ENCODE data around the gene FOXL1. TPM values are rescaled to one million over a fixed set of nuclear protein-coding genes. Genes with fewer than 3 reads are reported as not detected.

Gene FOXL1
- total RNA-seq, 1 donor from 2014 or later: 0.81 TPM

DNA sequence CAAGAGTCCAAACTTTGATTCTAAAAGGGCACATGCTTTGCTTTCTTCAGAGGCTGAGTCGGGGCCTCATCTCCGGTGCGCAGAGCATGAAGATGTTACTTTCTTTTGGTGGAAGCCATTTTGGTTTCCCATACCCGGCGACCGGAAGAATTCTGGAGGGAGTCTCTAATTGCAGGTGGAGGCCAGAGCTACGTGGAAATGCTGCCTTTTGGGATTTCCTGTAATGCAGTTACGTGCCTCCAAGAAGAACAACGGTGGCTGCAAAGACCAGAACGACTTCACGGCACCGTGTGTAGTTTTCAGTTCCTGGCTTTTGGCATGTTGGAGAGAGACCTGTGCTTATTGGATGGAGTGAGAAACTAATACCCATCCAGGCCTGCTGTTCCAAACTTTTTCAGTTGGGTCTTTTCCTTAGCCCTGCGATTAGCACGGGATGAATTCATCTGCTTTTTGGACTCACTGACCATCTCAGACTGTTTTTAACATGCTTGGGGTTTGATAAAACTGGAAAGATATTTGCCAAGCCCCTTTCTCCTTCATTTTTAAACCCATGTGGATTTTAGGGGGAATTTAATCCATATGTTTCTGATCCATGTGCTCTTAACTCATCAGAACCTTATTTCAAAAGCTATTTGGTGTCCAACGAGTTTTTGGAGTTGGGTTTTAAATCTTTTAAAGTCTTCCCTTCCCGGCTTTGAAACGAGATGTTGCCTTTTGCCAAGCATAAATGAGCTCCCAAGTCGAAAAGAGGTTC, 19.0 kb downstream of the FOXL1 start:
- H3K27ac ChIP-seq: no peak overlapping the region
- no peaks in the 10 kb centered on the region for H3K9me3 ChIP-seq
- no peak for ATAC-seq
- DNase-seq: no peak
- no peaks in the 10 kb centered on the region for H3K4me1 ChIP-seq
- intact Hi-C loops (cut with DNase I): no loop called here
- H3K36me3 ChIP-seq: no peaks in the 10 kb centered on the region
- TF ChIP-seq, protein P1, sequence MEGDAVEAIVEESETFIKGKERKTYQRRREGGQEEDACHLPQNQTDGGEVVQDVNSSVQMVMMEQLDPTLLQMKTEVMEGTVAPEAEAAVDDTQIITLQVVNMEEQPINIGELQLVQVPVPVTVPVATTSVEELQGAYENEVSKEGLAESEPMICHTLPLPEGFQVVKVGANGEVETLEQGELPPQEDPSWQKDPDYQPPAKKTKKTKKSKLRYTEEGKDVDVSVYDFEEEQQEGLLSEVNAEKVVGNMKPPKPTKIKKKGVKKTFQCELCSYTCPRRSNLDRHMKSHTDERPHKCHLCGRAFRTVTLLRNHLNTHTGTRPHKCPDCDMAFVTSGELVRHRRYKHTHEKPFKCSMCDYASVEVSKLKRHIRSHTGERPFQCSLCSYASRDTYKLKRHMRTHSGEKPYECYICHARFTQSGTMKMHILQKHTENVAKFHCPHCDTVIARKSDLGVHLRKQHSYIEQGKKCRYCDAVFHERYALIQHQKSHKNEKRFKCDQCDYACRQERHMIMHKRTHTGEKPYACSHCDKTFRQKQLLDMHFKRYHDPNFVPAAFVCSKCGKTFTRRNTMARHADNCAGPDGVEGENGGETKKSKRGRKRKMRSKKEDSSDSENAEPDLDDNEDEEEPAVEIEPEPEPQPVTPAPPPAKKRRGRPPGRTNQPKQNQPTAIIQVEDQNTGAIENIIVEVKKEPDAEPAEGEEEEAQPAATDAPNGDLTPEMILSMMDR (IDR thresholded peaks at IDR 0.05): no peak
- peaks cover 27% of the 10 kb centered on the region for H3K27me3 ChIP-seq
- H3K4me3 ChIP-seq: no peak overlapping the region

DNA sequence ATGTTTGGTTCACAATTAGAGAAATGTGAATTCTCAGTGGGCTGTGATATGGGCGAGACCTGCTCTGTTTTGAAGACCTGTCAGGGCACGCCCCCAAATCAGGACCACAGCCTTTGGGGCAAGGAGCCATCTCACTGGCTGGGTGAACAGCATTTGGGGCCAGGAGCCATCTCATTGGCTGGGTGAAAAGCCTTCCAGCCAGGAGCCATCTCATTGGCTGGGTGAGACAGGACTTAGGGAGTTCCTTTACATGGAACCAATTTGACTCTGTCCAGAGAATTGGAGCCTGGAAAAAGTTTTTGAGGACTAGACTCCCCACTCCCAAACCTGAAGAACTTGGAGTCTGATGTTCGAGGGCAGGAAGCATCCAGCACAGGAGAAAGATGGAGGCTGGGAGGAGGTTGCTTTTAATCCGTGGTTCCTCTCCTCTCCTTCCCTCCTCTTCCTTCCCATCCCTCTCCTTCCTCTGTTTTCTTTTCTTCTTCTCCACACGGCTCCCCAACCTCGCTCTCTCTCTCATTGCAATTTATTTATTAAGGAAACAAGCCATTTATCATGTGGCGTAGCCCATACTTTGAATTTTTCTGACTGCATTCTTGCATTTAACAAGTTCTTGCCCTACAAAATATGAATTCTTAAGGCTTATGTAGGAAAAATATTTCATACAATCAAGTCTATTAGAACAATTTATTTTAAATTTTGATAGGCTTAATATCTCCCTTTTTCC, 19.7 kb downstream of the FOXL1 start:
- DNase-seq (no peak), ATAC-seq (no peak)
- peaks cover 19% of the 10 kb centered on the region for H3K27me3 ChIP-seq

GRCh38 chr16:86598607-86599565, 20.5 kb downstream of the FOXL1 start:
- no peaks in the 10 kb centered on the region for H3K9me3 ChIP-seq
- peaks cover 11% of the 10 kb centered on the region for H3K27me3 ChIP-seq
- ATAC-seq (no peak), DNase-seq (no peak)
- no peaks in the 10 kb centered on the region for H3K36me3 ChIP-seq
- no peak overlapping the region for H3K4me3 ChIP-seq
- TF ChIP-seq, protein P1 (IDR thresholded peaks at IDR 0.05): no peak
- H3K27ac ChIP-seq: no peak overlapping the region
- intact Hi-C loops (cut with DNase I): no loop called here
- H3K4me1 ChIP-seq: no peaks in the 10 kb centered on the region

More for the DNA sequence above, 19.7 kb downstream of the FOXL1 start:
- intact Hi-C loops (cut with DNase I): no loop called here
- Histone ChIP-seq H3K27ac (no peak overlapping the region), H3K9me3 (no peaks in the 10 kb centered on the region), H3K4me3 (no peak overlapping the region), H3K36me3 (no peaks in the 10 kb centered on the region), H3K4me1 (no peaks in the 10 kb centered on the region)
- TF ChIP-seq, protein P1 (IDR thresholded peaks at IDR 0.05): no peak

DNA sequence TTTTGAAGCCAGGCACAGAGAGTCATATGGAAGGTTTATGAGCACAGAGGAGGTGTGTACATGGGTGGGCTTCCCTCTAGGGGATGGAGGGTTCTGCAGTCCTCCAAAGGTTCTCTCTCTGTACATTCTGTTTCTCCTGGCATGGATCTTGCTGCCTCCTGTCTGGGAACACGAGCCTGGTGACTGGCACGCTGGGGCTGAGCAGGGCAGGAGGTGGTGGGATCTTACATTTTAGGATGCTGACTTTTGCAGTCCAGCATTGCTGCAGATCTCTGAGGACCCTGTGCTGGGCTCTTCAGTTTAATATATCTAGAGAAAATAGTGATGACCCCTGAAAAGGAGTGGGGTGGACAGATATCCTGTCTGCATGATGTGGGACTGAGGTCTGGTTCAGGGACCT, 23.0 kb downstream of the FOXL1 start:
- no peaks in the 10 kb centered on the region for H3K9me3 ChIP-seq
- no peaks in the 10 kb centered on the region for H3K36me3 ChIP-seq
- ATAC-seq (no peak), DNase-seq (no peak)
- H3K27me3 ChIP-seq: peaks cover 4% of the 10 kb centered on the region
- H3K4me3 ChIP-seq: no peak overlapping the region
- intact Hi-C loops (cut with DNase I): no loop called here
- H3K4me1 ChIP-seq: no peaks in the 10 kb centered on the region
- TF ChIP-seq, protein P1 (IDR thresholded peaks at IDR 0.05): no peak
- no peak overlapping the region for H3K27ac ChIP-seq

DNA sequence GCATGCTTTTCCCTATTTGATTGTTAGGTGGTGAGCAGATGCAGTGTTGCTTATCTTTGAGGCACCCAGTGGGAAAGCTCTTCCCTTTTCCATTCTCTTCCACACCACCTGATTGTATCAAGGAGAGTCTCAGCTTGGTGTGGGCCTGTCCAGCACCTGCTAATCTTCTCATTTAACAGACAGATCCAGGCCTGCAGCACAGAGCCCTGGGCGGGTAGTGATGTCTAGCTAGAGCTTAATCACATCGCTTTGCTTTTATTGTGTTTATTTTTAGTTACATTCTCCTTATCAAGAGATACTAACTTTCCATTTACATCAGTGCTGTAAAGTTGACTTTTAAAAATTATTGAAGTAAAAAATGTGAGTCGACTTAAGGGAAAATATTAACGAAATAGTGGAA, 24.2 kb downstream of the FOXL1 start:
- no peak for DNase-seq
- intact Hi-C loops (cut with DNase I): no loop called here
- H3K4me3 ChIP-seq: no peak overlapping the region
- no peak overlapping the region for H3K27ac ChIP-seq
- no peaks in the 10 kb centered on the region for H3K36me3 ChIP-seq
- H3K4me1 ChIP-seq: no peaks in the 10 kb centered on the region
- H3K27me3 ChIP-seq: peaks cover 4% of the 10 kb centered on the region
- TF ChIP-seq, protein P1 (IDR thresholded peaks at IDR 0.05): no peak
- H3K9me3 ChIP-seq: no peaks in the 10 kb centered on the region
- no peak for ATAC-seq
